ENCODE measurements around the gene B3GALT5.

DNA sequence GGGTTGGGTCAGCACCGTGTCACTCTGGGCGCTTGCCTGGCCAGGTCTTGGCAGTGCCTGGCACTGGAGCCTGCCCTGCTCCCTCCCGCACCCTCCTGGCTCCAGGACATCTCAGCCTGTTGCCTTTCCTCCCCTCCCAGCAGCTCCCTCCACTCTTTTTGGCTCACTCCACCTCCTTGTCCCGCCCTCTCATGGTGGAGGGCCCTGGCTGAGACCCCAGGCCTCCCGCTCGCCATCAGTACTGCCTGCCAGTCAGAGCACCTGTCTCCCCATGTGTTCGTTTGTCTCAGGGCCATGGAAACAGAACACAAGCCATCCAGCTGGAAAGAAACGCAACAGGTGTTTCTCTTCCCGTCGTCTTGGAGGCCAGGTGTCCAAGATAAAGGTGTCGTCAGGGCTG lies 61.0 kb downstream of the B3GALT5 start:
- TF ChIP-seq EZH2 (IDR thresholded peaks at IDR 0.05; ENCODE audit: borderline replicate concordance), result no peak
- TF ChIP-seq, protein P1, sequence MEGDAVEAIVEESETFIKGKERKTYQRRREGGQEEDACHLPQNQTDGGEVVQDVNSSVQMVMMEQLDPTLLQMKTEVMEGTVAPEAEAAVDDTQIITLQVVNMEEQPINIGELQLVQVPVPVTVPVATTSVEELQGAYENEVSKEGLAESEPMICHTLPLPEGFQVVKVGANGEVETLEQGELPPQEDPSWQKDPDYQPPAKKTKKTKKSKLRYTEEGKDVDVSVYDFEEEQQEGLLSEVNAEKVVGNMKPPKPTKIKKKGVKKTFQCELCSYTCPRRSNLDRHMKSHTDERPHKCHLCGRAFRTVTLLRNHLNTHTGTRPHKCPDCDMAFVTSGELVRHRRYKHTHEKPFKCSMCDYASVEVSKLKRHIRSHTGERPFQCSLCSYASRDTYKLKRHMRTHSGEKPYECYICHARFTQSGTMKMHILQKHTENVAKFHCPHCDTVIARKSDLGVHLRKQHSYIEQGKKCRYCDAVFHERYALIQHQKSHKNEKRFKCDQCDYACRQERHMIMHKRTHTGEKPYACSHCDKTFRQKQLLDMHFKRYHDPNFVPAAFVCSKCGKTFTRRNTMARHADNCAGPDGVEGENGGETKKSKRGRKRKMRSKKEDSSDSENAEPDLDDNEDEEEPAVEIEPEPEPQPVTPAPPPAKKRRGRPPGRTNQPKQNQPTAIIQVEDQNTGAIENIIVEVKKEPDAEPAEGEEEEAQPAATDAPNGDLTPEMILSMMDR (IDR thresholded peaks at IDR 0.05; ENCODE audit: poor library complexity), result no peak
- TF ChIP-seq EZH2phosphoT487 (IDR thresholded peaks at IDR 0.05; ENCODE audit: low read depth, severe bottlenecking, unreplicated experiment), result no peak
